Subcutaneous abdominal adipose tissue (tissue), 5 donors: Measurements from ENCODE around the gene NBAS.

Experiments used
- H3K27ac ChIP-seq: one replicate; pipeline ENCODE4 v1.7.0; 2013; ENCODE audit warnings: low read depth, mild to moderate bottlenecking, inconsistent platforms, low read length, moderate library complexity
- H3K27me3 ChIP-seq, 5 donors: one replicate each; pipeline ENCODE4 v1.7.0; 2013; ENCODE audit warnings: low read length in 5 of 5, inconsistent platforms in 1 of 5; ENCODE audit not compliant: control insufficient read depth in 5 of 5, insufficient read depth in 4 of 5
- H3K36me3 ChIP-seq, 5 donors: one replicate each; pipeline ENCODE4 v1.7.0; 2013; ENCODE audit warnings: low read length in 5 of 5; ENCODE audit not compliant: control insufficient read depth in 5 of 5, insufficient read depth in 5 of 5
- H3K4me1 ChIP-seq, 5 donors: one replicate each; pipeline ENCODE4 v1.7.0; 2013; ENCODE audit warnings: low read length in 5 of 5, mild to moderate bottlenecking in 3 of 5, moderate library complexity in 1 of 5; ENCODE audit not compliant: control insufficient read depth in 5 of 5, insufficient read depth in 5 of 5
- H3K4me3 ChIP-seq, 5 donors: one replicate each; pipeline ENCODE4 v1.7.0; 2013; ENCODE audit warnings: low read length in 5 of 5, low read depth in 1 of 5
- H3K9ac ChIP-seq, 5 donors: one replicate each; pipeline ENCODE4 v1.7.0; 2013; ENCODE audit warnings: low read length in 5 of 5, mild to moderate bottlenecking in 4 of 5, moderate library complexity in 3 of 5
- H3K9me3 ChIP-seq, 5 donors: one replicate each; pipeline ENCODE4 v1.7.0; 2013; ENCODE audit warnings: low read length in 5 of 5; ENCODE audit not compliant: control insufficient read depth in 5 of 5
- donor health status: healthy.
- donor health status: healthy.
- donor health status: healthy.
- donor health status: healthy.
- donor health status: healthy.

The NBAS gene

DNA sequence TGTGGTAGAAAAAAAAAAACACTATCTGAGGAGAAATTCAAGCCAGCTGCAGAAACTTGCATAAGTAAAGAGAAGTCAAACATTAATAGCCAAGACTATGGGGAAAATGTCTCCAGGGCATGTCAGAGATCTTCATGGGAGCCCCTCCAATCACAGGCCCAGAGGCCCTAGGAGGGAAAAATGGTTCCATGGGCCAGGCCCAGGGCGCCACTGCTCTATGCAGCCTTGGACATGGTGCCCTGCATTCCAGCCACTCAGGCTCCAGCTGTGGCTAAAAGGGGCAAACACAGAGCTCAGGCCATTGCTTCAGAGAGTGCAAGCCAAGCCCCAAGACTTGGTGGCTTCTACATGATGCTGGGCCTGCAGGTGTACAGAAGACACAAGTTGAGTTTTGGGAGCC, 354.7 kb downstream of the NBAS start:
- Histone ChIP-seq H3K4me3 (no peak overlapping the region), H3K9me3 (no peaks in the 10 kb centered on the region), H3K36me3 (peaks cover 1 to 20% (median 10%) of the 10 kb centered on the region in 5 donors), H3K27me3 (no peaks in the 10 kb centered on the region), H3K4me1 (no peaks in the 10 kb centered on the region), H3K27ac (no peak overlapping the region), H3K9ac (no peak overlapping the region)

GRCh38 chr2:15205562-15205961, 355.6 kb downstream of the NBAS start:
- no peaks in the 10 kb centered on the region for H3K4me1 ChIP-seq
- H3K9me3 ChIP-seq: no peaks in the 10 kb centered on the region
- H3K27ac ChIP-seq: no peak overlapping the region
- H3K4me3 ChIP-seq: no peak overlapping the region
- H3K27me3 ChIP-seq: no peaks in the 10 kb centered on the region
- H3K9ac ChIP-seq: no peak overlapping the region
- H3K36me3 ChIP-seq: peaks cover 0 to 11% (median 8%) of the 10 kb centered on the region in 5 donors

GRCh38 chr2:15201009-15201408, 360.1 kb downstream of the NBAS start:
- H3K9ac ChIP-seq: no peak overlapping the region
- no peak overlapping the region for H3K4me3 ChIP-seq

DNA sequence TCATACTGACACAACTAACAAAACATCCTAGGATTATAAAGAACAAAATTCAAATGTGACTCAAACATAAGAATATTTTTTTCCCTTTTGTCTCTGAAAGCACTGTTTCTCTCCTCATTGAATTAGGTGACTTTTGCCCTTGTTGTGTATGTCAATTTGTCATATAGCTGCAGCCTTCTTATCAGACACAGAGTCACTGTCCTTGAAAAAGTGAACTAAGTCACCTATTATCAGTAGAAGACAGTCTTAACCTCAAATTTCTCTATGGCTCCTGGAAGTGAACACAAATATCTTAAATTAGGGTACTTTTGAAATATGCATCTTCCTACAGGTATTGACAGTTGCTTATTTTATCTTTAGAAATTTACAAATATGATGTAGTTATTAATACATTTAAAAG, 360.6 kb downstream of the NBAS start:
- no peak overlapping the region for H3K4me3 ChIP-seq
- H3K27me3 ChIP-seq: no peaks in the 10 kb centered on the region
- peaks cover 0 to 5% (median 2%) of the 10 kb centered on the region in 5 donors for H3K36me3 ChIP-seq
- H3K27ac ChIP-seq: no peak overlapping the region
- peaks cover 0 to 3% (median 0%) of the 10 kb centered on the region in 5 donors for H3K4me1 ChIP-seq
- H3K9ac ChIP-seq: no peak overlapping the region
- H3K9me3 ChIP-seq: no peaks in the 10 kb centered on the region

More at GRCh38 chr2:15201009-15201408, 360.1 kb downstream of the NBAS start:
- no peak overlapping the region for H3K27ac ChIP-seq
- H3K27me3 ChIP-seq: no peaks in the 10 kb centered on the region
- no peaks in the 10 kb centered on the region for H3K9me3 ChIP-seq
- H3K4me1 ChIP-seq: no peaks in the 10 kb centered on the region
- H3K36me3 ChIP-seq: peaks cover 0 to 6% (median 3%) of the 10 kb centered on the region in 5 donors

DNA sequence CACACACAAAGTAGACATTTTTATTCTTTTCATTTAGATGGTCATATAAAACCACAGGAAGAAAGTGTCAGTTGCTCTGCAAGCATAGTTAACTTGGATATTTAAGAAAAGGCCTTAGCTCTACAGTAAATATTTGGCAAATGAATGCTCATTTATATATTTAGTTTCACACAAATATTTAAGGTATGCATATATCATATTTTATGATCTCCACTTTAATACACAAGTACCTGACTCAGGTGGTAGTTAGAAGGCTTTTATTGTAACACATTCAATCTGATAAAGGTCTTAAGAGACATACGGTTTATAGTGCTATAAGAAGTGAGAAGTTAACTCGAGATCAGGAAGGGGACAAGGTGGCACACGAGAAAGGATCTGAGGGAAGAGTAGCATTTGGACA, 363.1 kb downstream of the NBAS start:
- Histone ChIP-seq H3K4me3 (no peak overlapping the region), H3K27me3 (no peaks in the 10 kb centered on the region), H3K9me3 (no peaks in the 10 kb centered on the region), H3K4me1 (peaks cover 0 to 3% (median 0%) of the 10 kb centered on the region in 5 donors), H3K36me3 (no peaks in the 10 kb centered on the region), H3K9ac (no peak overlapping the region), H3K27ac (no peak overlapping the region)

- no peak overlapping the region for H3K27ac ChIP-seq
- no peaks in the 10 kb centered on the region for H3K9me3 ChIP-seq
- H3K4me1 ChIP-seq: peaks cover 0 to 3% (median 0%) of the 10 kb centered on the region in 5 donors
- H3K4me3 ChIP-seq: no peak overlapping the region
- no peaks in the 10 kb centered on the region for H3K36me3 ChIP-seq
- H3K27me3 ChIP-seq: no peaks in the 10 kb centered on the region
- no peak overlapping the region for H3K9ac ChIP-seq
Observed at GRCh38 chr2:15195813-15196212, 365.3 kb downstream of the NBAS start.

DNA sequence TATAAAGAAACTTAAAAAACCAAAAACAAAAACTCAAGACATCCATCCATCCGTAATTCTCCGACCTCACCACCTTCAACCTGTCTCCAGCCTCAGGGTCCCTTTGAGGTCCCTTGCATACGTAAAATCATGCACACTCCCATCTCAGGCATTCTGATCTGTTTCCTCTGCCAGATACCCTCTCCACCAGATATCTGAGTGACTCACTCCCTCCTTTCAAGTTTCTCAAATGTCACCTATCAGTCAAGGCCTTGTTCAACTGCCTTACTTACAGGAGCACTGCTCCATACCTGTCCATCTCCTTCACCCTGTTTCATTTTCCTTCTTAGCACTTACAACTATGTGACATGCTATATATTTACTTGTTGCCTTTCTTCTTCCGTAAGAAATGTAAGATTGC, 369.3 kb downstream of the NBAS start:
- Histone ChIP-seq H3K9ac (no peak overlapping the region), H3K36me3 (peaks cover 8 to 22% (median 15%) of the 10 kb centered on the region in 5 donors), H3K27me3 (no peaks in the 10 kb centered on the region), H3K4me1 (peaks cover 0 to 3% (median 0%) of the 10 kb centered on the region in 5 donors), H3K9me3 (no peaks in the 10 kb centered on the region), H3K4me3 (no peak overlapping the region), H3K27ac (no peak overlapping the region)

- peaks cover 8 to 39% (median 28%) of the 10 kb centered on the region in 5 donors for H3K36me3 ChIP-seq
- H3K4me3 ChIP-seq: no peak overlapping the region
- H3K27ac ChIP-seq: no peak overlapping the region
Observed at GRCh38 chr2:15189216-15189615, 371.9 kb downstream of the NBAS start.

DNA sequence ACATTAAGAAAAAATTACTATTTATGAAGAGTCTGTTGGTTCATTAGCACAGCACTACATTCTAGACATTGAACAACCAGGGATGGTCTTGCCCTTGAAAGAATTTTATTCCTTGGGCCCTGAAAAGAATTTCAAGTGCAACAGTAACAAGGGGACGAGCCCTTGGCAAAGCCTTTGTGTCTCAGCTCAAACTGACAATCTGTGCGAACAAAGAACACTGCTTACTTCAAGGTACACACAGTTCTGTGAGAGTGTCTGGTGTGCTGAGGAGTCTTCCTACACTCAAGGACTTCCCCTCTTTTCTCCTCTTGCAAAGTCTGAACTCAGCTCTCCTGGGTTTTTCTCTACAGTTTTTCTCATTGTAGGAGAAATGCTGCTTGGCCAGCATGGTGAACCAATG, 373.4 kb downstream of the NBAS start:
- Histone ChIP-seq H3K27me3 (no peaks in the 10 kb centered on the region), H3K27ac (no peak overlapping the region), H3K9ac (no peak overlapping the region), H3K4me3 (no peak overlapping the region), H3K4me1 (no peaks in the 10 kb centered on the region), H3K36me3 (peaks cover 8 to 48% (median 32%) of the 10 kb centered on the region in 5 donors), H3K9me3 (no peaks in the 10 kb centered on the region)

More at GRCh38 chr2:15189216-15189615, 371.9 kb downstream of the NBAS start:
- Histone ChIP-seq H3K9ac (no peak overlapping the region), H3K9me3 (no peaks in the 10 kb centered on the region), H3K27me3 (no peaks in the 10 kb centered on the region), H3K4me1 (no peaks in the 10 kb centered on the region)

DNA sequence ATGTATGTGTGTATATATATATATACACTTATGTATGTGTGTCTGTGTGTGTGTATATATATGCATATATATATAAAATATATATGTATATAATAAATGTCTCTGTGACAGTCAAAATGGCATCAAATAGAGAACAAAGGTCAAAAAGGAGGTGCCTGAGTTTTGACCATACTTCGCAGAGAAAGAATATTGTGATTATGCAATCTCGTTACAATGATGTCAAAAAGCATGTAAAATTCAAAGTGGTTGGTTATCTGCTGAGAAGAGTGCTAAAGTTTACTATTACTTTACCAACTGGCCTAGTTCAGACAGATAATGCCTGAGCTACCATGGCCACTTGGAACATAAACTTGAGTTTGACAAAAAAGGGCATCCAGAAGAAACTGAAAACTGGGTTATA, 375.0 kb downstream of the NBAS start:
- Histone ChIP-seq H3K27ac (no peak overlapping the region), H3K4me1 (no peaks in the 10 kb centered on the region), H3K36me3 (peaks cover 11 to 56% (median 32%) of the 10 kb centered on the region in 5 donors), H3K9me3 (no peaks in the 10 kb centered on the region), H3K9ac (no peak overlapping the region), H3K4me3 (no peak overlapping the region), H3K27me3 (no peaks in the 10 kb centered on the region)

- Histone ChIP-seq H3K27ac (no peak overlapping the region), H3K9me3 (no peaks in the 10 kb centered on the region), H3K4me1 (no peaks in the 10 kb centered on the region), H3K36me3 (peaks cover 11 to 58% (median 27%) of the 10 kb centered on the region in 5 donors), H3K4me3 (no peak overlapping the region), H3K27me3 (no peaks in the 10 kb centered on the region), H3K9ac (no peak overlapping the region)
Observed at GRCh38 chr2:15184491-15184890, 376.6 kb downstream of the NBAS start.
